Measurements from ENCODE around the gene PDE4B.

DNA sequence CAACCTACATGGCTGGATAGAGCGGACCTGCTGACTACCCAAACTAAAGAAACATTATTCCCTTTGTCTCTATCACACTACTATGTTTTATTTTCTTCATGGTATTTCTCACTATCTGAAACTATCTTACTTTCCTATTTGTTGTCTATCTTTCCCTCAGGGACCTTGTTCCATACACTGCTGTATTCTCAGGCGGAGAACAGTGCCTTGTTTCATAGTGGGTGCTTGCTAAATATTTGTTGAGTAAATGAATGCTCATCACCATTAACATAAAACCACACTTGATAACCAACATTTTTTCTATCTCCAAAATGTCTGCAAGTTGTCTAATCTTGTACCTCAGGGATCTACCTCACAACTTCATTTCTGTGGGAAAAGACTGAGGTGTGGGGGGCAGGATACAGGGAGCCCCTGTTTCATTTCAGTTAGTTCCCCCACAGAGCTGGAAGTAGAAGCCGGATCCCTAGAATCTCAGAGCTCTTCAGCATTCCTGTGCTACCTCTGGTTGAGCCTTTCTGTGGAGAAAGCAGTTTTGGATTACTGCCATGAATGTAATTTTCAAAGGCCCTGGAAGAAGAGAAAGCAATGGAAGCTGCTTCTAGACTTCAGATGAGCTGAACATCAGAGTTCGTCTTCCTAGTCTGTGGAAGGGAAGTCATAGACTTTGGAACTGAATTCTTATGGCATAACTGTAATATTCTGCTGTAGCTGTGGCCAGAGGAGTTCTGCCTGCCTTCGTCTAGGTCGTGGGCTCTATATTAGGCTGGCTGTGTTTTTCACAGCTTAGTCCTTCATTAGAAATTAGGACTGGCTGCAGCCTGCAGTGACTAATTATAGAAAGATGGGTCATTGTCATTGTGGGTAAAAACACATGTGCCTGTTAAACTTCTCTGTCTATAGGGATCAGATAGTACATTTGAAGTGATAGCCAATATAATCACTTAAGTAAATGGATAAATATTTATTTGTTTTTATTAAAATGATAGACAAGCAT is 448.1 kb downstream of the PDE4B start:
- no peak for TF ChIP-seq POLR2A (IDR thresholded peaks at IDR 0.05; ENCODE audit: low read depth)
- TF ChIP-seq, protein P1, sequence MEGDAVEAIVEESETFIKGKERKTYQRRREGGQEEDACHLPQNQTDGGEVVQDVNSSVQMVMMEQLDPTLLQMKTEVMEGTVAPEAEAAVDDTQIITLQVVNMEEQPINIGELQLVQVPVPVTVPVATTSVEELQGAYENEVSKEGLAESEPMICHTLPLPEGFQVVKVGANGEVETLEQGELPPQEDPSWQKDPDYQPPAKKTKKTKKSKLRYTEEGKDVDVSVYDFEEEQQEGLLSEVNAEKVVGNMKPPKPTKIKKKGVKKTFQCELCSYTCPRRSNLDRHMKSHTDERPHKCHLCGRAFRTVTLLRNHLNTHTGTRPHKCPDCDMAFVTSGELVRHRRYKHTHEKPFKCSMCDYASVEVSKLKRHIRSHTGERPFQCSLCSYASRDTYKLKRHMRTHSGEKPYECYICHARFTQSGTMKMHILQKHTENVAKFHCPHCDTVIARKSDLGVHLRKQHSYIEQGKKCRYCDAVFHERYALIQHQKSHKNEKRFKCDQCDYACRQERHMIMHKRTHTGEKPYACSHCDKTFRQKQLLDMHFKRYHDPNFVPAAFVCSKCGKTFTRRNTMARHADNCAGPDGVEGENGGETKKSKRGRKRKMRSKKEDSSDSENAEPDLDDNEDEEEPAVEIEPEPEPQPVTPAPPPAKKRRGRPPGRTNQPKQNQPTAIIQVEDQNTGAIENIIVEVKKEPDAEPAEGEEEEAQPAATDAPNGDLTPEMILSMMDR (IDR thresholded peaks at IDR 0.05) = no peak

Data from esophagus muscularis mucosa (tissue), 3 donors.